Ascending aorta (tissue), 2 donors: Measurements from ENCODE around the gene ZNF280D. TPM values are rescaled to one million over a fixed set of nuclear protein-coding genes. Genes with fewer than 3 reads are reported as not detected.
"Not testable (repeated sequence)": the region's sequence is repeated elsewhere in the genome, so short reads cannot be mapped to it uniquely, and the experiment has no call there.

ENCODE experiments used
- DNase-seq, 2 donors: peaks; one replicate each; pipeline ENCODE4 v3.0.0-alpha.2; 2019; ENCODE audit warnings: low spot score in 2 of 2
- H3K27ac ChIP-seq, 2 donors: fragments of 200-600 bp; sonication (generic); one replicate each; pipeline ENCODE4 v1.5.1; 2016 to 2017; ENCODE audit warnings: mild to moderate bottlenecking in 1 of 2
- H3K27me3 ChIP-seq: fragments of 200-600 bp; sonication (generic); one replicate; pipeline ENCODE4 v1.5.1; 2017
- H3K36me3 ChIP-seq, 2 donors: fragments of 200-600 bp; sonication (generic); one replicate each; pipeline ENCODE4 v1.5.1; 2016
- H3K4me1 ChIP-seq, 2 donors: fragments of 200-600 bp; sonication (generic); one replicate each; pipeline ENCODE4 v1.5.1; 2016 to 2017; ENCODE audit warnings: mild to moderate bottlenecking in 1 of 2
- H3K4me3 ChIP-seq, 2 donors: fragments of 200-600 bp; sonication (generic); one replicate each; pipeline ENCODE4 v1.5.1; 2016 to 2017; ENCODE audit warnings: mild to moderate bottlenecking in 1 of 2
- H3K9me3 ChIP-seq, 2 donors: fragments of 200-600 bp; sonication (generic); one replicate each; pipeline ENCODE4 v1.5.1; 2016
- CTCF ChIP-seq, 3 experiments: fragments of 200-600 bp in 2 of 3; fragments of 450-650 bp in 1 of 3; sonication (generic) in 2 of 3; IDR thresholded peaks; one replicate each; pipeline ENCODE4 v1.5.1; 2016 to 2019; ENCODE audit warnings: antibody characterized with exemption in 3 of 3, mild to moderate bottlenecking in 1 of 3, moderate library complexity in 1 of 3
- intact Hi-C: fragments of 100-400 bp; cut with DNase I; formaldehyde crosslinking; loops from one replicate; pipeline ENCODE4 v1.15.1; 2023
- total RNA-seq: library from RNA; depleted of rRNA; stranded (reverse); fragments of >200 nt; gene quantifications from one replicate; pipeline ENCODE4 v1.1.0, GENCODE V29; 2016

The ZNF280D gene
- 20.5 TPM for total RNA-seq

GRCh38 chr15:56733136-56734012 lies at the start of gene ZNF280D:
Gene ZNF280D (minus strand): TSS chr15:56733509. CDS start chr15:56707109, 26,400 bp downstream.
- H3K27ac ChIP-seq: peak within 1 kb of the TSS; percentile 95 to 96
- H3K4me1 ChIP-seq: peaks cover 7 to 31% of the 10 kb centered on the region in 2 donors
- no peaks in the 10 kb centered on the region for H3K36me3 ChIP-seq
- intact Hi-C loops: loop anchor here (1.0 to 5.0 kb wide), 3 partner anchors 59 to 185 kb away; partner anchors contain the start of gene TCF12
- H3K27me3 ChIP-seq: no peaks in the 10 kb centered on the region
- no peak for TF ChIP-seq CTCF (IDR thresholded peaks at IDR 0.05)
- peak; percentile 25 to 93 for DNase-seq
- no peaks in the 10 kb centered on the region for H3K9me3 ChIP-seq
- H3K4me3 ChIP-seq: peak within 1 kb of the TSS; percentile 78 to 94

GRCh38 chr15:56782306-56782705 lies 49.0 kb upstream of the ZNF280D start:
- Histone ChIP-seq H3K27ac (no peak overlapping the region), H3K9me3 (no peaks in the 10 kb centered on the region)

GRCh38 chr15:56781666-56782065 lies 48.4 kb upstream of the ZNF280D start:
- no peak overlapping the region for H3K4me3 ChIP-seq
- no peak for TF ChIP-seq CTCF (IDR thresholded peaks at IDR 0.05)
- H3K9me3 ChIP-seq: no peaks in the 10 kb centered on the region
- DNase-seq: no peak
- no peak overlapping the region for H3K27ac ChIP-seq
- no peaks in the 10 kb centered on the region for H3K27me3 ChIP-seq
- H3K4me1 ChIP-seq: no peaks in the 10 kb centered on the region
- intact Hi-C loops: no loop called here
- H3K36me3 ChIP-seq: no peaks in the 10 kb centered on the region

More at GRCh38 chr15:56782306-56782705, 49.0 kb upstream of the ZNF280D start:
- H3K36me3 ChIP-seq: no peaks in the 10 kb centered on the region
- no peak overlapping the region for H3K4me3 ChIP-seq
- no peaks in the 10 kb centered on the region for H3K27me3 ChIP-seq
- intact Hi-C loops: no loop called here
- no peaks in the 10 kb centered on the region for H3K4me1 ChIP-seq
- TF ChIP-seq CTCF (IDR thresholded peaks at IDR 0.05): no peak
- no peak for DNase-seq

GRCh38 chr15:56780102-56780725 lies 46.9 kb upstream of the ZNF280D start:
- H3K27ac ChIP-seq, H3K4me1 ChIP-seq, H3K9me3 ChIP-seq, H3K4me3 ChIP-seq, DNase-seq, H3K27me3 ChIP-seq, H3K36me3 ChIP-seq, intact Hi-C loops: not testable (repeated sequence)

GRCh38 chr15:56779449-56779848 lies 46.1 kb upstream of the ZNF280D start:
- H3K4me1 ChIP-seq, H3K27ac ChIP-seq, DNase-seq, H3K9me3 ChIP-seq, H3K36me3 ChIP-seq, H3K27me3 ChIP-seq, H3K4me3 ChIP-seq: not testable (repeated sequence)
- intact Hi-C loops: loop anchor here (10.0 kb wide), 1 partner anchor 285 kb away; no protein-coding TSS in a partner anchor

GRCh38 chr15:56778761-56779160 lies 45.5 kb upstream of the ZNF280D start:
- H3K27me3 ChIP-seq: no peaks in the 10 kb centered on the region
- no peaks in the 10 kb centered on the region for H3K4me1 ChIP-seq
- DNase-seq: no peak
- intact Hi-C loops: loop anchor here (10.0 kb wide), 1 partner anchor 284 kb away; no protein-coding TSS in a partner anchor
- H3K27ac ChIP-seq: no peak overlapping the region
- H3K4me3 ChIP-seq: no peak overlapping the region
- no peaks in the 10 kb centered on the region for H3K9me3 ChIP-seq
- TF ChIP-seq CTCF (IDR thresholded peaks at IDR 0.05): no peak
- H3K36me3 ChIP-seq: no peaks in the 10 kb centered on the region
